ENCODE results near the gene GPR143.
"Not testable (repeated sequence)": the region's sequence is repeated elsewhere in the genome, so short reads cannot be mapped to it uniquely, and the experiment has no call there.

The GPR143 gene

DNA sequence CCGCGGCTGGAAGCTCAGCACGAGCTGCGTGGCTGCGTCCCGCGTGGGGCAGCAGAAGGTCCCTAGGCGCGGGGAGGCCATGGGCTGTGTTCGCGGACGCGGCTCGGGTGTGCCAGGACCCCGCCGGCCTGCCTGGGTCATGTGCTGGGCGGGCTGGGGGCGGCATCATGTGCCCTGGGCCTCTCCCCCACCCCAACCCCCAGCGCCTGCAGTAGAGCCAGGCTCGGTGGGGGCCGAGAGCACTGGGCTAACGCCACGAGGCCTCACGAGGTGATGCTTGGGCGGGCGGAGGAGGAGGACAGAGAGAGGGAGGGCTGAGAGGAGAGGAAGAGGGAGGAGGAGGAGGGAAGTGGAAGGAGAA, at the start of gene GPR143:
GPR143 (minus strand) TSS at position 111 of the 361 bp plus-strand sequence; CDS start at position 81, 30 bp downstream.
- DNase-seq: no peak

DNA sequence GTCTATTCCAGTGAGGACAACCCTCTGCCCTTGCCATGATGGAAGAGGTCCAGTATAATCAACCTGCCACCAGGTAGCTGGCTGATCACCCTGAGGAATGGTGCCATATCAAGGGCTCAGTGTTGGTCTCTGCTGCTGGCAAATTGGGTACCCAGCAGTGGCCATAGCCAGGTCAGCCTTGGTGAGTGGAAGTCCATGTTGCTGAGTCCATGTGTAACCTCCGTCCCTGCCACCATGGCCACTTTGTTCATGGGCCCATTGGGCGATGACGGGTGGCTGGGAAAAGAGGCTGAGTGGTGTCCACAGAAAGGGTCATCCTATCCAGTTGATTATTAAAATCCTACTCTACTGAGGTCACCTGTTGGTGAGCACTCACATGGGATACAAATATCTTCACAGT, 45.4 kb upstream of the GPR143 start:
- not testable (repeated sequence) for DNase-seq

DNA sequence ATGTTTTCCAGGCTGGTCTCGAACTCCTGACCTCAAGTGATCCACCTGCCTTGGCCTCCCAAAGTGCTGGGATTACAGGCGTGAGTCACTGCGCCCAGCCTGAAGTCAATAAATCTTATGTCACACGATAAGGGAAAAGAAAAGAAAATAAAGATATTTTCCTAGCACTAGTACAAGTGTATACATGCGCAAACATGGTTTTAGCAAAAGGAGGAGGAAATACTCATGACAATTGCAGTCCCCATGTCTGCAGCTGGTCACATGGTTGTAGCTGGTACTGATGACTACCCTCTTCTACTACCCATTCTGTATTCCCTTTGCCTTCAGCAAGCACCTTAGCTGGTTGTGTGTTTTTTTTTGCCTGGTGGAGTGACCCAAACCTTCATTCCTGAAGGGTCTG, 44.2 kb upstream of the GPR143 start:
- DNase-seq: not testable (repeated sequence)

DNA sequence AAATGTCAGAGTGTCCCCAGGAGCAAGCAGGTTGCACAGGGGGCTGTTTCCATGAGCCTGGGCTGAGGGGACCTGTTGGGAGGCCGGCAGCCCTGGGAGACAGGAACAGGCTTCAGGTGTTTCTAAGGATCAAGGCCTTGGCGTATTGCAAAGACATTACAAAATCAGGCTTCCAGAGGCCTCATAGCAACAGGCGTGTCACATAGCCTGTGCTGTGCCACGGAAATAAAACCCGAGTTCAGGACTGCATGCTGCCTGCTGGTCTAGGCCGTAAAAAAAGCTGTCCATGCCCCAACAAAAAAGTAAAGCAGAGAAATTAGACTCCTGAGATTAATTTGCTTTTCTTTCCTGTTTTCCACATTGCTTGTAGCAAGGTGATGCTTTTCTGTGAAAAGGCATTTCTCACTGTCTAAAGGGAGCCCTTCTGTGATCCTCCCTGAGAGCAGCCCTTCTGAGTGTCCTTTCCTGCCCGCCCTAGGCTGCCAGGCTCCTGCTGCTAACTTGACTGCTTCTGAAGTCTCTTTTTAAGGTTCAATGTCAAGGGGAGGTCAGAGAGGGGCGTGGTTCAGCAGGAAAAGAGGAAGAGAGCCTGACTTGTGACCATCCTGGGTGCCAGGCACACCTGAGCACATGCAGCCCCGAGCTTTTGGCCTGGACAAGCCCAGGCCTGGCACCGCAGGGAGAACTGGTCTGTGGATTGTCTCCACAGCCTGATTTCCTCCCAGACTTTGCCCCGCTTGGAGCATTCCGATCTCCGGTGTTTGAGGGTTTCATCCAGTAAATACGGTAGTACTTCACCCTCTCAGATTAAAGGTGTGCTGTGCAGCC, 41.9 kb upstream of the GPR143 start:
- DNase-seq: no peak

- no peak for DNase-seq
Measured at GRCh38 chrX:9805956-9806355, 40.3 kb upstream of the GPR143 start.

GRCh38 chrX:9804444-9804843, 38.8 kb upstream of the GPR143 start:
- no peak for DNase-seq

DNA sequence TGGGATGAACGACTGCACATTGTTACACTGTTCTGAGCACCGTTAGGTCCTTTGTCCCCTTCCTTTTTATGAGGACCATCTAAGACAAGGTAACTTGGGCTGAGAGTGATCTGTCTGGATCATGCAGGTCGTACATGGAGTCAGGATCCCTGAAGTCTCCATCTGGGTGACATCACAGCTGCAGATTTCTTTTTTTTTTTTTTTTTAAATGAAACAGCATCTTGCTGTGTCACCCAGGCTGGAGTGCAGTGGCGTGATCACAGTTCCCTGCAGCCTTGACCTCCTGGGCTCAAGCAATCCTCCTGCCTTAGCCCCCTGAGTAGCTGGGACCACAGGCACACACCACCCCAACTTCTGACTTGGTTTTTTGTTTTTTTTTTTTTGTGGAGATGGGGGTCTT, 37.1 kb upstream of the GPR143 start:
- DNase-seq: no peak

DNA sequence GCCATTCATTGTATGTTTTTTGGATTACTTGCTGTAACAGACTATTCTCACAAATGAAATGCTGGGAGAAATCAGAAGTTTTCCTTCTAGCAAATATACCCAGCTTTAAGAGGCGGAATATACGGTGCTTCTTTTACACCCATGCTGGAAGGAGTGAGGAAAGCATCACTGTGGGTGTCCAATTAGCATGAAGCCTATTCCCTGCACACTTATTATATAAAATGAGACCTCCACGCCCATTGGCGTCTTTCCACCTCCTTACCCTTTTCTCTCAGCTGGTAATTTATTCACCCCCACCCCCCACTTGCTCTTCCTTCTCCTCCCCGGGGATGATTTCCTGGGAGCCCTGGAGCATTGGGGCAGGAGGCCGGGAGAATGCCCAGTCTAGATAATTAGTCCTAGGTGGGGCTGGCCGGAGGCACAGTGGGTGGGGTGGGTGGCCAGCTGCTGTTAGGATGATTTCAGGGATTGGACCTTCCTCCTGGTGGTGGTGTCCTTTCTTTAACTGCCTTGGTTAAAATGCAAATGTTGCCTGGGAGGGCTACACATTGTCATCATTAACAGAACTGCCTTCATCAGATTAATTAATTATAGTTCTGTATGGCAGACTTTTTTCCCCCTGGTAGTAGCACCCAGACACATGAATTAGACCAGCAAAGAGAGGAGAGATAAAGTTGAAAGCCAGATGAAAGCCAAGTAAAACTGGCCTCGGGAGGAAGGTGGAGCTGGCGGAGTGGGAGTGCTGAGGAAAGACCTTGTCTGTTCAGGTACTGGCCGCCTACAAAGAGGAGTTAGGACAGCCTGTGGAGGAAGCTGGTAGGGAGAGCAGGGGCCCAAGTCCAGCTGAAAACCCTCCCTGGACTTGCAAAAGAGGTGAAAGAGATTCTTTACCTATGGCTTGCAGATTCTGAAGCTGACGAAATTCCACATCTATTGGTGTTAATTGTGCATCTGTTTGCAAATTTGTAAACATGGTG, 32.0 kb upstream of the GPR143 start:
- DNase-seq: no peak

- no peak for DNase-seq
Measured at GRCh38 chrX:9794495-9794894, 28.8 kb upstream of the GPR143 start.

- no peak for DNase-seq
Measured at GRCh38 chrX:9790866-9791265, 25.2 kb upstream of the GPR143 start.

DNA sequence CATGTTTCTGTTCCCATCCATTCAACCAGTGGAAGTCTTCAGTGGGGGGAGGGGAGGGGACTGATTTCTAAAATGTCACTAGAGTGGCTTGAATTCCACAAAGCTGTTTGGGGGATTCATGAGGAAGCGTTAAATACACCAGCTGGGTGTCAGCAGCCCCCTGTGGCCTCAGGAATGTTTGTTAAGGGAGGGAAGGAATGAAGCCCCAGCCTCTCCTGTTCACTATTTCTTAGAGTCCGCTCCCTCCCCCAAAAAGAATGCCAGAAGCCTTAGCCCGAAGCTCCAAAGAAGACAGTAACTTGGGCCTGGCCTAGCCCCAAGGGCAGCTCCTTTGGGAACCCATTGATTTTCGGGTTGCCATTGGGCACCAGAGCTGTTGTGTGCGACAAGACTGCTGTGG, 23.9 kb upstream of the GPR143 start:
- DNase-seq: no peak

DNA sequence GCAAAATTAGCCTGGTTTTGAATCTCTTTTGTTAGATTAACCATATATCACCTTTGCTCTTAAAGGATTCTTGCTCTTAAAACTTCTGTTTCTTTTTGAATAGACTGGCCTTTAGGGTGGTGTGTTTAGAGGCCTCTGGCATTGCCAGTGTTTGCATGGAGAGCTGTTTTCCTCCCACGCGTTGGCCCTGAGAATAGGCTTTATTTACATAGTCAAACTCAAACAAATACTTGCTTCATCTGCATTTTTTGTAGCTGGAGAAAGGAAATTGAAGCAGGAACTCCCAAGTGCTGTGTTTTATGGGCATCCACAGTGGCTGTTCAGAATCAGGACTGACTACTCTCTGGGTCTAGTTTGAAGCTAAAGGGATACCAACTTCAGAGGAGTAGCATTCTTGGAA, 23.3 kb upstream of the GPR143 start:
- DNase-seq: no peak

- no peak for DNase-seq
Measured at GRCh38 chrX:9786798-9787635, 21.4 kb upstream of the GPR143 start.

DNA sequence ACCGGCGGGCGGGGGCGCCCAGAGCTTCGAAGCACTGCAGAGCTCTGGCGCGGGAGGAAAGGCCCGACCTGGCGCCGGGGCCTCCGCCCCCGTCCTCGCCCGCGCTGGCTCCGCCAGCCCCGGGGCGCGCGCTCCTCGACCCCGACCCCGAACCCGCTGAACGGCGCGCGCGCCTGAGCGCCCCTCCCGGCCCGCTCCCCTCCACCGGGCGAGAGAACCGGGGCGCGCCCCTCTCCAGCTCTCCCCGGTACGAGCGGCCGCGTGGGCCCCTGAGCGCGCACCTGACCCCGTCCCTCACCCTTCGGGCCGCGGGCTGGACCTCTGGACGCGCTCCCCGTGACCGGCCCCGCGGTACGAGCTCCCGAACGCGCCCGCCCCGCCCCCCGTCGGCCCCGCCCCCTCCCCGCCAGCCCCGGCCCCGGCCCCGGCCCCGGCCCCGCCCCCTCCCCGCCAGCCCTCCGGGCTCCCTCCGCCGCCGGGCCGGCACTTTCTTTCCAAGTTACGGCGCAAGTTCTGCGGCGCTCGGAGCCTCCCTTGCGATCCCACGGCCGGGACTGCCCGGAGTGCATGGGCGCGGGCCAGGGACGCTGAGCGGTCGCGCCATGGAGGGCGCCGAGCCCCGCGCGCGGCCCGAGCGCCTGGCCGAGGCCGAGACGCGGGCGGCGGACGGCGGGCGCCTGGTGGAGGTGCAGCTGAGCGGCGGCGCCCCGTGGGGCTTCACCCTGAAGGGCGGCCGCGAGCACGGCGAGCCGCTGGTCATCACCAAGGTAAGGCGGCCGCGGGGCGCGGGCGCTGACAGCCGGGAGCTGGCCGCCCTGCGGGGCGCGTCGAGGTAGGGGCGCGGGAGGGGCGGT, 20.5 kb upstream of the GPR143 start, which contains the start of gene SHROOM2:
SHROOM2 (plus strand) TSS at position 486 of the 854 bp plus-strand sequence; CDS start at position 603, 117 bp downstream.
- no peak for DNase-seq

GRCh38 chrX:9785254-9785943, 19.8 kb upstream of the GPR143 start:
- no peak for DNase-seq

DNA sequence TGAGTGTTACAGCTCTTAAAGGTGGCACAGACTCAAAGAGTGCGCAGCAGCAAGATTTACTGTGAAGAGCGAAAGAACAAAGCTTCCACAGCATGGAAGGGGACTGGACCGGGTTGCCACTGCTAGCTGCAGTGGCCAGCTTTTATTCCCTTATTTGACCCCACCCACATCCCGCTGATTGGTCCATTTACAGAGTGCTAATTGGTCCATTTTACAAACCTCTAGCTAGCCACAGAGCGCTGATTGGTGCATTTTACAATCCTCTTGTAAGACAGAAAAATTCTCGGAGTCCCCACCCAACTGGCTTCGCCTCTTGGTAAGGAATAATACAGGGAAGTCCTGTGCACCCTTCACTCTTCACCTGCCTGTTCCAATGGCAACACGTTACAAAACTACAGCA, 18.7 kb upstream of the GPR143 start:
- DNase-seq: no peak

DNA sequence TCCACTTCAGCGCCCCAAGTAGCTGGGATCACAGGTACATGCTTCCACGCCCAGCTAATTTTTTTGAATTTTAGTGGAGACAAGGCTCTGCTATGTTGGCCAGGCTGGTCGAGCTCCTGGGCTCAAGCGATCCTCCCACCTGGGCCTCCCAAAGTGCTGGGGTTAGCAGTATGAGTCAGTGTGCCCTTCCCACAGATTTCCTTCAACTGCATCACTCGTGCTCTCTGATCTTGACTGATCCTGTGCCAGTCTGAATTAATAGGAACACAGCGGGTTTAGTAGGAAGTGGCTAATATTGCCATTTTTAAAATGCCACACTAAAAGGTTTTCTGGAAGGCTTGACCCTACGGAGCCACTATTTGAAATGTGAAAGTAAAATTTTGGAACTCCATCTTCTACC, 16.3 kb upstream of the GPR143 start:
- DNase-seq: no peak

GRCh38 chrX:9775930-9776329, 10.3 kb upstream of the GPR143 start:
- no peak for DNase-seq

DNA sequence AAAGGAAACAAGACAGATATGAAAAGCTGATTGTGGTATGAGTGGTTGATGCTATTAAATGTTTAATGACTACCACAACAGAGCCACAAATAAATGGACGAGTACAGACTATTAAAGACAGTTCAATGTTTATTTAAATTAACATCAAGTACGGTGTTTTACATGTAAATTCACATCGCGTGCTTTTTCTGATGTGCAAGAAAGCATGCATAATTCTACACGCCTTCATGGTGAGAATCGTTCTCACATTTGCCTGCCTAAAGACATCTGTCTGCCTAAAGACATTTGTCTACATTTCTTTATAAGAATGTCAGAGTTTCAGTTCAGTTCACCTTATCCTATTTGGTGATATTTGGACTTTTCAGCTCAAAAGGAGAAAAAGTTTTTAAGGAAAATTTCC, 7.3 kb upstream of the GPR143 start:
- DNase-seq: no peak

GRCh38 chrX:9770319-9770718, 4.7 kb upstream of the GPR143 start:
- no peak for DNase-seq

DNA sequence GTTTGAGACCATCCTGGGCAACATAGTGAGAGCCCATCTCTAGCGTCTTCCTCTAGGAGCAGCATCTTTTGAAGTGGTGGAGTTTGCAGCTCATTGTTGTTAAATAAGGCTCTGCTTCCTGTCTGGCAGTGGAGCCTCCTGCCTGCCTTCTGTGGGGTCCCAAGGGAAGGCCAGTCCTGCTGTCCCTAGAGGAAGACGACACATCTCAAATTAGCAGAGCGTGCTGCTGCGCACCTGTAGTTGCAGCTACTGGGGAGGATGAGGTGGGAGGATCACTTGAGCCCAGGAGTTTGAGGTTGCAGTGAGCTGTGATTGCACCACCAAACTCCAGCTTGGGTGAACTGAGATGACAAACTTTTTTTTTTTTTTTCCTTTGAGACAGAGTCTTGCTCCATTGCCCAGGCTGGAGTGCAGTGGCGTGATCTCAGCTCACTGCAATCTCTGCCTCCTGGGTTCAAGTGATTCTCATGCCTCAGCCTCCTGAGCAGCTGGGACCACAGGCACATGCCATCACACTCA, 2.7 kb upstream of the GPR143 start:
- DNase-seq: not testable (repeated sequence)

All from cortex of kidney (tissue), 1 donor.